Adrenal gland (tissue), 5 donors: Measurements from ENCODE around the gene WWP2.

ENCODE experiments used
- CTCF ChIP-seq, 6 experiments: fragments of 450-650 bp in 4 of 6; fragments of 200-600 bp in 2 of 6; sonication (generic) in 1 of 6; IDR thresholded peaks; 1 replicate in 5 of 6; 2 replicates in 1 of 6; pipeline versions ENCODE4 v1.5.1 to v1.8.0; 2016 to 2021; ENCODE audit warnings: antibody characterized with exemption in 6 of 6, mild to moderate bottlenecking in 2 of 6, moderate library complexity in 1 of 6
- POLR2A ChIP-seq, 2 donors: fragments of 450-650 bp; IDR thresholded peaks; one replicate each; pipeline ENCODE4 v1.6.1; 2017; ENCODE audit warnings: antibody characterized with exemption in 2 of 2, mild to moderate bottlenecking in 2 of 2, moderate library complexity in 1 of 2
- donor health status: DM: no; HTN: no; CAD: no.

GRCh38 chr16:69798466-69798865 lies 36.3 kb downstream of the WWP2 start:
- TF ChIP-seq CTCF (IDR thresholded peaks at IDR 0.05), result peak in 5 of 6 experiments; percentile 11 to 58 (median 45)
- TF ChIP-seq POLR2A (IDR thresholded peaks at IDR 0.05), result no peak
